Neural progenitor cell (in vitro differentiated cells): ENCODE results near the gene MTAP. TPM values are rescaled to one million over a fixed set of nuclear protein-coding genes. Genes with fewer than 3 reads are reported as not detected.

Experiments
- DNase-seq: peaks from one replicate; pipeline ENCODE4 v3.0.0-alpha.2; 2016; ENCODE audit warnings: low spot score
- H2AFZ ChIP-seq: fragments of 200-600 bp; sonication (generic); replicated peaks from 2 replicates; pipeline ENCODE4 v1.6.1; 2016; ENCODE audit warnings: antibody characterized with exemption
- H3F3A ChIP-seq: fragments of 200-600 bp; sonication (generic); 2 replicates; pipeline ENCODE4 v1.6.1; 2016; ENCODE audit warnings: antibody characterized with exemption, low read depth
- H3K27ac ChIP-seq: fragments of 200-600 bp; sonication (generic); 2 replicates; pipeline ENCODE4 v1.5.1; 2016; ENCODE audit warnings: mild to moderate bottlenecking
- H3K27me3 ChIP-seq: fragments of 200-600 bp; sonication (generic); 2 replicates; pipeline ENCODE4 v1.6.1; 2016; ENCODE audit warnings: mild to moderate bottlenecking, moderate library complexity
- H3K36me3 ChIP-seq: fragments of 200-600 bp; sonication (generic); 2 replicates; pipeline ENCODE4 v1.5.1; 2016
- H3K4me1 ChIP-seq: fragments of 200-600 bp; sonication (generic); 2 replicates; pipeline ENCODE4 v1.6.1; 2016; ENCODE audit warnings: mixed run types
- H3K4me2 ChIP-seq: fragments of 200-600 bp; sonication (generic); 2 replicates; pipeline ENCODE4 v1.6.1; 2016
- H3K4me3 ChIP-seq: fragments of 200-600 bp; sonication (generic); 2 replicates; pipeline ENCODE4 v1.5.1; 2016
- H3K79me2 ChIP-seq: fragments of 200-600 bp; sonication (generic); 2 replicates; pipeline ENCODE4 v1.6.1; 2016; ENCODE audit warnings: low read depth
- H3K9ac ChIP-seq: fragments of 200-600 bp; sonication (generic); 2 replicates; pipeline ENCODE4 v1.6.1; 2016
- H3K9me3 ChIP-seq: fragments of 200-600 bp; sonication (generic); 2 replicates; pipeline ENCODE4 v1.5.1; 2016; ENCODE audit warnings: low read depth
- H4K20me1 ChIP-seq: fragments of 200-600 bp; sonication (generic); 2 replicates; pipeline ENCODE4 v1.6.1; 2016; ENCODE audit warnings: low read depth
- H3K27ac Mint-ChIP-seq: 3 replicates; pipeline ENCODE4 v1.8.0; 2021; ENCODE audit warnings: mixed read lengths
- H3K27me3 Mint-ChIP-seq: 2 replicates; pipeline ENCODE4 v1.8.0; 2022; ENCODE audit warnings: low read depth, mild to moderate bottlenecking, inconsistent platforms, moderate library complexity, mixed read lengths; ENCODE audit not compliant: insufficient read depth
- H3K36me3 Mint-ChIP-seq: 3 replicates; pipeline ENCODE4 v1.8.0; 2021; ENCODE audit warnings: mixed read lengths
- H3K4me1 Mint-ChIP-seq: 3 replicates; pipeline ENCODE4 v1.8.0; 2021; ENCODE audit warnings: mixed read lengths
- H3K4me3 Mint-ChIP-seq: 3 replicates; pipeline ENCODE4 v1.8.0; 2021; ENCODE audit warnings: mild to moderate bottlenecking, moderate library complexity, mixed read lengths
- H3K9me3 Mint-ChIP-seq: 3 replicates; pipeline ENCODE4 v1.8.0; 2020; ENCODE audit warnings: mixed read lengths
- EZH2 ChIP-seq: fragments of 200-600 bp; sonication (generic); IDR thresholded peaks from 2 replicates; pipeline ENCODE4 v1.6.1; 2017; ENCODE audit warnings: antibody characterized with exemption, mild to moderate bottlenecking, moderate library complexity
- EZH2phosphoT487 ChIP-seq: fragments of 200-600 bp; sonication (generic); IDR thresholded peaks from 2 replicates; pipeline ENCODE4 v1.6.1; 2017; ENCODE audit warnings: antibody characterized with exemption
- total RNA-seq: library from RNA; depleted of rRNA; stranded (reverse); fragments of >200 nt; gene quantifications from 2 replicates; pipeline ENCODE4 v1.2.3, GENCODE V29; 2015; ENCODE audit warnings: low replicate concordance
- TF ChIP-seq, protein P1 (sequence below): fragments of 200-600 bp; sonication (generic); IDR thresholded peaks from 2 replicates; pipeline ENCODE4 v1.5.1; 2017; ENCODE audit warnings: antibody characterized with exemption, mild to moderate bottlenecking

Gene MTAP
- total RNA-seq, 1 donor from 2014 or later = 21.6 TPM

DNA sequence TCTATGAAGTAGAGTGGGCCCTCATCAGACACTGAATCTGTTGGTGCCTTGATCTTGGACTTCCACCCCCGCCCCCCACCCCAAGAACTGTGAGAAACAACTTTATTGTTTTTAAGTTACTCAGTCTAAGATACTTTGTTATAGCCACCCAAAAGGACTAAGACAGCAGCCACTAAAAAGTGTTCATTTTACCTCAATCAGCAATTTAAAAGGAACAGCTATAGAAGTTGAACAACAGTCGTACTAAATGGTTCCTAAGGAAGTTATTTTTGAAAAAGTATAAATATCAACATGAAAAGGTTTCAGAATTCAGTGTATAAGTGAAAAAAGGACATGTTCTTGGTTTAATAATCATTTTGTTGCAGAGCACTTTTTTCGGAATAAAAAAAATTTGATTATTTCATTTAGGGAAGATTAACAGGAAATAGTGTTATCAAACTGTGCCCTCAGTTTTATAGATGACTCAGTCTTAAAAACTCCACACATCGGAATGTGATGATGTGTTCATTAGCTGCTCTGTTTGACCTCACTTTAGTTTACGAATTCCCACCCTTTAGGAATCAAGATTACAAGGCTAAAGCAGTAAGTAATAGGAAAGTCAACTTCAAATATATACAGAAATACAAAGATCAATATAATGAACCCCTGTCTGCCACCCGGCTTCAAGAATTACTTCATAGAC is 71.2 kb downstream of the MTAP start:
- no peak overlapping the region for H3K27ac ChIP-seq
- H3K36me3 ChIP-seq = no peaks in the 10 kb centered on the region
- H3K4me1 ChIP-seq = no peaks in the 10 kb centered on the region
- H3F3A ChIP-seq = no peaks in the 10 kb centered on the region
- Mint-ChIP-seq H3K36me3 (peaks cover 35% of the 10 kb centered on the region), H3K27ac (no peak overlapping the region), H3K9me3 (peaks cover 31% of the 10 kb centered on the region), H3K4me1 (no peaks in the 10 kb centered on the region), H3K4me3 (no peak overlapping the region), H3K27me3 (no peaks in the 10 kb centered on the region)
- H3K27me3 ChIP-seq = no peaks in the 10 kb centered on the region
- no peaks in the 10 kb centered on the region for H4K20me1 ChIP-seq
- no peak overlapping the region for H3K9ac ChIP-seq
- no peaks in the 10 kb centered on the region for H3K79me2 ChIP-seq
- H3K4me2 ChIP-seq = no peak overlapping the region
- TF ChIP-seq, protein P1, sequence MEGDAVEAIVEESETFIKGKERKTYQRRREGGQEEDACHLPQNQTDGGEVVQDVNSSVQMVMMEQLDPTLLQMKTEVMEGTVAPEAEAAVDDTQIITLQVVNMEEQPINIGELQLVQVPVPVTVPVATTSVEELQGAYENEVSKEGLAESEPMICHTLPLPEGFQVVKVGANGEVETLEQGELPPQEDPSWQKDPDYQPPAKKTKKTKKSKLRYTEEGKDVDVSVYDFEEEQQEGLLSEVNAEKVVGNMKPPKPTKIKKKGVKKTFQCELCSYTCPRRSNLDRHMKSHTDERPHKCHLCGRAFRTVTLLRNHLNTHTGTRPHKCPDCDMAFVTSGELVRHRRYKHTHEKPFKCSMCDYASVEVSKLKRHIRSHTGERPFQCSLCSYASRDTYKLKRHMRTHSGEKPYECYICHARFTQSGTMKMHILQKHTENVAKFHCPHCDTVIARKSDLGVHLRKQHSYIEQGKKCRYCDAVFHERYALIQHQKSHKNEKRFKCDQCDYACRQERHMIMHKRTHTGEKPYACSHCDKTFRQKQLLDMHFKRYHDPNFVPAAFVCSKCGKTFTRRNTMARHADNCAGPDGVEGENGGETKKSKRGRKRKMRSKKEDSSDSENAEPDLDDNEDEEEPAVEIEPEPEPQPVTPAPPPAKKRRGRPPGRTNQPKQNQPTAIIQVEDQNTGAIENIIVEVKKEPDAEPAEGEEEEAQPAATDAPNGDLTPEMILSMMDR = no peak
- TF ChIP-seq EZH2 = no peak
- TF ChIP-seq EZH2phosphoT487 = no peak
- no peak overlapping the region for H3K4me3 ChIP-seq
- DNase-seq = no peak
- no peaks in the 10 kb centered on the region for H3K9me3 ChIP-seq
- H2AFZ ChIP-seq = no peak overlapping the region

DNA sequence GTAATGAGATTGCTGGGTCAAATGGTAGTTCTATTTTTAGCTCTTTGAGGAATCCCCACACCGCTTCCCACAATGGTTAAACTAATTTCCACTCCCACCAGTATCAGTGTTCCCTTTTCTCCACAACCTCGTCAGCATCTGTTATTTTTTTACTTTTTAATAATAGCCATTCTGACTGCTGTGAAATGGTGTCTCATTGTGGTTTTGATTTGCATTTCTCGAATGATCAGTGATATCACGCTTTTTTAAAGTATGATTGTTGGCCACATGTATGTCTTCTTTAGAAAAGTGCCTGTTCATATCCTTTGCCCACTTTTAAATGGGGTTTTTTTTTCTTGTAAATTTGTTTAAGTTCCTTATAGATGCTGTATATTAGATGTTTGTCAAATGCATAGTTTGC is 73.5 kb downstream of the MTAP start:
- Mint-ChIP-seq H3K36me3 (peaks cover 55% of the 10 kb centered on the region), H3K4me3 (no peak overlapping the region), H3K4me1 (no peaks in the 10 kb centered on the region), H3K9me3 (peaks cover 51% of the 10 kb centered on the region), H3K27ac (no peak overlapping the region), H3K27me3 (no peaks in the 10 kb centered on the region)
- H3K36me3 ChIP-seq = peaks cover 11% of the 10 kb centered on the region
- TF ChIP-seq EZH2 (no peak), EZH2phosphoT487 (no peak)
- TF ChIP-seq, protein P1 = no peak
- no peaks in the 10 kb centered on the region for H3K27me3 ChIP-seq
- no peak for DNase-seq
- H3K4me1 ChIP-seq = no peaks in the 10 kb centered on the region
- no peak overlapping the region for H3K27ac ChIP-seq
- H3F3A ChIP-seq = no peaks in the 10 kb centered on the region
- H4K20me1 ChIP-seq = no peaks in the 10 kb centered on the region
- H2AFZ ChIP-seq = no peak overlapping the region
- H3K9me3 ChIP-seq = no peaks in the 10 kb centered on the region
- H3K79me2 ChIP-seq = no peaks in the 10 kb centered on the region
- H3K4me2 ChIP-seq = no peak overlapping the region
- H3K4me3 ChIP-seq = no peak overlapping the region
- no peak overlapping the region for H3K9ac ChIP-seq

DNA sequence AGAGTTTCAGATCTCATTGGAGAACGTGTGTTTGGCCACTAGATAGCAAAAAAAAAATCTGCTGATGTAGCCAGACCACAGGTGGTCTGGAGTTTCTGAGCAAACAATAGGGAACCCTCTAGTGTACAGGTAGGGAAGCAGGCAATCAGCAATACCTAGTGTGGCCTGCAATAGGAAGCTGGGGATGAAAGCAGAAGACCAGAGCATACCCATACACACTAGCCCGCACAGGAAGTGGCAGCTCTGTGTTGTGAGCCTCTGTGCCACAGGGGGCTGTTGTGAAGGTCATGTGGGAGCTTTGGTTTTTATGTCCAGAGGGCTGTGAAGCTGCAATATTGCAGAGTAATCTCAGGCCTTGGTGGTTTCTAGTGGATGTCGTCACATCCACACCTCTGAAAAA is 81.2 kb downstream of the MTAP start:
- no peak overlapping the region for H3K27ac Mint-ChIP-seq

More for the DNA sequence above, 81.2 kb downstream of the MTAP start:
- H3K4me2 ChIP-seq = no peak overlapping the region
- H4K20me1 ChIP-seq = no peaks in the 10 kb centered on the region
- Mint-ChIP-seq H3K9me3 (peaks cover 50% of the 10 kb centered on the region), H3K4me1 (no peaks in the 10 kb centered on the region), H3K36me3 (peaks cover 46% of the 10 kb centered on the region), H3K27me3 (no peaks in the 10 kb centered on the region), H3K4me3 (no peak overlapping the region)
- no peak for DNase-seq
- peaks cover 14% of the 10 kb centered on the region for H3K36me3 ChIP-seq
- H3K9me3 ChIP-seq = no peaks in the 10 kb centered on the region
- no peak overlapping the region for H3K4me3 ChIP-seq
- no peaks in the 10 kb centered on the region for H3K4me1 ChIP-seq
- no peaks in the 10 kb centered on the region for H3K79me2 ChIP-seq
- H3K27ac ChIP-seq = no peak overlapping the region
- H3K9ac ChIP-seq = no peak overlapping the region
- no peaks in the 10 kb centered on the region for H3F3A ChIP-seq
- H2AFZ ChIP-seq = no peak overlapping the region
- no peaks in the 10 kb centered on the region for H3K27me3 ChIP-seq
- no peak for TF ChIP-seq EZH2
- TF ChIP-seq, protein P1 = no peak
- TF ChIP-seq EZH2phosphoT487 = no peak
